IPS DF 4.7 (cell line): Measurements from ENCODE around the gene MRM1.
"Not testable (repeated sequence)": the region's sequence is repeated elsewhere in the genome, so short reads cannot be mapped to it uniquely, and the experiment has no call there.

Experiments used
- DNase-seq: peaks from one replicate; pipeline ENCODE4 v3.0.0-alpha.2; 2013; ENCODE audit warnings: low spot score; ENCODE audit errors: extremely low read depth

Gene MRM1

DNA sequence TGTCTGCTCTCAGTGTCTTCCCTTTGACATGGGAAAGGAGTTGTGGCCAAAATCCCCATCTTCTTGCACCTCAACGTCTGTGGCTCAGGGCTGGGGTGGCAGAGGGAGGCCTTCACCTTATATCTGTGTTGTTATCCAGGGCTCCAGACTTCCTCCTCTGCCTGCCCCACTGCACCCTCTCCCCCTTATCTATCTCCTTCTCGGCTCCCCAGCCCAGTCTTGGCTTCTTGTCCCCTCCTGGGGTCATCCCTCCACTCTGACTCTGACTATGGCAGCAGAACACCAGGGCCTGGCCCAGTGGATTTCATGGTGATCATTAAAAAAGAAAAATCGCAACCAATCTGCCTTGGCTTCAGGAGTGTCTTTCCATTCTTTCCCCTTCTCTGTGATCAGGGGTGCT, 918 bp upstream of the MRM1 start:
- no peak for DNase-seq

DNA sequence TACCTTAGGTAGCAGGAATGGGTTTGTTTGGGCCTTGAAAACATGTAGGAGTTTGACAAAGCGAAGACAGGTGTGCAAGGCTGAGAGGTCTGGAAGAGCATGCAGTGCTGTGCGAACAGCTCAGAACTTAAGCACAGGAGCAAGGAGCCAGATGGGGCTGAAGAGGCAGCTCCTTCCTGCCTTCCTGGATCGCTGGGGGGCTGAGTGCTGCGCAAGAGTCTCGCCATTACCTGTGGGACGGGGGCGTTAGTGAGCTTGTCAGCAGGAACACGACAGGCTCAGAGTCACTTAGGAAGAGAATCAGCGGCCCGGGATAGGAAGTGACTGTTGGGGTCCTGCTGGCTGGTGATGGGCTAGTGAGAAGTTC, 464 bp upstream of the MRM1 start:
- DNase-seq, result no peak

DNA sequence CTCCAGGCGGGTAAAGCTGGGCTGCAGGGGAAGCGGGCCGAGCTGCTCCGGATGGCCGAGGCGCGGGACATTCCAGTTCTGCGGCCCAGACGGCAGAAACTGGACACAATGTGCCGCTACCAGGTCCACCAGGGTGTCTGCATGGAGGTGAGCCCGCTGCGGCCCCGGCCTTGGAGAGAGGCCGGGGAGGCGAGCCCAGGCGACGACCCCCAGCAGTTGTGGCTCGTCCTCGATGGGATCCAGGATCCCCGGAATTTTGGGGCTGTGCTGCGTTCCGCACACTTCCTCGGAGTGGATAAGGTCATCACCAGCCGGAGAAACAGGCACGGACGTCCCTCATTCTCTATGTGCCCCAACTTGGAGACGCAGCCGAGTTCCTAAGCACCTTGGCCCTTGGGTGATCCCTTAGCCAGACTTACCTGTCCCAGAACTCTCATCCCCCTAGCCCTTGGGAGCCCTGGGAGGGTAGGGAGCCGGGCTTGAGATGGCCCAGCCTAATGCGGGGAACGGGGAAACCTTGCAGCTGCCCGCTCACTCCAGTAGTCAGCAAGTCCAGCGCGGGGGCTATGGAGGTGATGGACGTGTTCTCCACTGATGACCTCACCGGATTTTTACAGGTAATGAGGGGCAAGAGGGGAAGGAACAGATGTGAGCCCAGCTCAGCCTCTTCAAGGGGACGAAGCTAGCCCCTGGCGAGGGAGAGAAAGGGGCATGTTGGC, 806 bp downstream of the MRM1 start:
- no peak for DNase-seq

- no peak for DNase-seq
Measured at GRCh38 chr17:36602924-36603384, 1.6 kb downstream of the MRM1 start.

GRCh38 chr17:36605028-36605427, 3.6 kb downstream of the MRM1 start:
- not testable (repeated sequence) for DNase-seq

- no peak for DNase-seq
Measured at GRCh38 chr17:36608280-36608679, 6.9 kb downstream of the MRM1 start.

GRCh38 chr17:36608794-36609497, 7.6 kb downstream of the MRM1 start:
- no peak for DNase-seq

DNA sequence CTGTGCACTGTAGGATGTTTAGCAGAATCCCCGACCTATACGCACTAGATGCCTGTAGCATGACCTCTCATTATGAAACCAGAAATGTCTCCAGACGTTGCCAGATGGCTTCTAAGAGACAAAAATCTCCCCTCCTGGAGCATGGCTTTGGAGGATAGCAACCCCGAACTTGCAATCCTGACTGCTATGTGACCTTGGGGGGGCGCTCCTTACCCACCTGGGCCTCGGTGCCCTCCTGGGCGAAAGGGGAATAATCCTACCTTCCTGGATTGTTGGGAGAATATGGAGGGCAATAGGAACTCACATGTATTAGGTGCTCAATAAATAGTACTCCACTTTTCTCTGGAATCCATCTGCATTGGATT, 8.1 kb downstream of the MRM1 start:
- DNase-seq, result no peak

GRCh38 chr17:36610474-36610873, 9.1 kb downstream of the MRM1 start:
- DNase-seq, result no peak

GRCh38 chr17:36611345-36612072, 10.1 kb downstream of the MRM1 start:
- no peak for DNase-seq

DNA sequence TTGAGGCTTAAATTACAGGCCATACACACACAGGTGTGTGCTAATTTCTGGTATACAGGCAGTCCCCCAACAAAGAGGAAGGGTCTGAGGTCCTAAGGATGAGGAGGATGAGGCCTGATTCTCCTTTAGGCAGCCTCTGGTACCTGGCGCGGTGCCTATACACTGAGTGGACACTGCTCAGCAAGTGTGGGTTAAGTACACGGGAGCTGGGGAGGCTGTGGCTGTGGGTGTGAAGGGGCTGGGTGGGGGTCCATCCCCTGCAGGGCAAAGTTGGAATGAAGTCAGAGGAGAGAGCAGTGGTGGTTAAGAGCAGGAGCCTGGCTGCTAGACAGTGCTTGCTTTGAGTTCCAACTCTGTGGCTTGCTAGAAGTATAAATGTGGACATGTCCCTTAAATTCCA, 10.9 kb downstream of the MRM1 start:
- no peak for DNase-seq

DNA sequence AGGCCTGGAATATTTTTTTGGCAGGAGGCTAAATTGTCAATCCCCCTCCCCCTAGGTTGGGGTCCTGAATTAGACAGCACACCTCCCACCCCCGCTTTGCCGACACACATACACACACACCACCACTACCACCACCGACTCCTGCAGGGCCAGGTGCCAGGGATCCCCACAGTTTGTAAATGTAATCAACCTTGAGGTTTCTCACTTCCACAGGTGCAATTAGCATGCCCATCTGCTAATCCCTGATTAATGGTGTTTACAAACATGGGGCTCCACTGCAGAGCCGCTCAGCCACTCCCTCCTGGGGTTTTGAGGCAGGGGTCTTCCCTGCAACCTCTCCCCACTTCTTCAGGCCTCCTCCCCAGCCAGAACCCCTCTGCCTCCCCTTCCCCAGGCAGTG, 11.8 kb downstream of the MRM1 start:
- DNase-seq, result no peak

DNA sequence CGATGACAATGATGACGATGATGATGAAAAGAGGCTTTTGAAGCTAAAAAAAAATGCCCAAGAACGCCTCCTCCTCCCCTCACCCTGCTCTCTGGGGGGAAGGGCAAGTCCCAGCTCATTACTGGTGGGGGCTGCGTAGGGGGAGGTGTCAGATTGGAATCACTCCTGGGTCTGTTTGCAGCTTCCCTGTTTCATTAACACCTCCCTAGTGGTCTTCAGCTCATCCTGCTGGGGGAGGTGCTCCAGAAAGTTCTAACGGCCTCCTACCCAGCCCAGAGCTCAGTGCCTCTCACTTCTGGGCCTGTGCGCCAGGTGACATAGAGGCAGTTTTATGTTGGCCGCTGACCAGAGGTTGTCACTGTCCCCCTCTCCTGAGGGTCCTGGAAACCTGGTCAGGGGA, 12.7 kb downstream of the MRM1 start:
- no peak for DNase-seq

GRCh38 chr17:36614933-36615332, 13.6 kb downstream of the MRM1 start:
- no peak for DNase-seq

- DNase-seq, result no peak
Measured at GRCh38 chr17:36616061-36617029, 15.0 kb downstream of the MRM1 start.

DNA sequence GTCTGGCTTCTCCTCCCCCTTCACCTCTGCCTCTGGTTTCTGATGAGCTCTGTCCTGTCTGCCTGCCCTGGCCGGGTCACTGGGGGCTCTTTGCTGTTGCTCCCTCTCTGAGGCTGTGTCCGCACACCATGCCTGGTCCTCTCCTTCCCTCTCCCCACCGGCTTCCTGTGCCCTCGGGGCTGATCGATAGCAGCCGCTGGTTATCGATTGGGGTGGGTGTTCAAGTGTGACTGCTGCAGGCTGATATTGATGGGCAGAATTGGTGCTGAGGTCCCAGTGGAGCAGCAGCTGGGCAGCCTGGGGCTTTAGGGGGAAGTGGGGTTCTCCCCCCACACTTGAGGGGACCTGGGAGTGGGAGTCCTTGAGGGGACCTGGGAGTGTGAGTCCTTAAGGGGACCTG, 16.4 kb downstream of the MRM1 start:
- DNase-seq, result no peak

- DNase-seq, result no peak
Measured at GRCh38 chr17:36623281-36623680, 21.9 kb downstream of the MRM1 start.

- DNase-seq, result no peak
Measured at GRCh38 chr17:36625188-36625587, 23.8 kb downstream of the MRM1 start.

- no peak for DNase-seq
Measured at GRCh38 chr17:36627101-36627500, 25.7 kb downstream of the MRM1 start.

GRCh38 chr17:36628576-36628975, 27.2 kb downstream of the MRM1 start:
- no peak for DNase-seq

GRCh38 chr17:36629252-36629847, 28.0 kb downstream of the MRM1 start:
- no peak for DNase-seq
